Tibial artery (tissue), 4 donors: ENCODE results near the gene MSRB1.
"Not testable (repeated sequence)": the region's sequence is repeated elsewhere in the genome, so short reads cannot be mapped to it uniquely, and the experiment has no call there.

Source experiments
- DNase-seq, 2 donors: peaks; one replicate each; pipeline ENCODE4 v3.0.0-alpha.2; 2019
- H3K27ac ChIP-seq, 2 donors: fragments of 200-600 bp; sonication (generic) in 1 of 2; 1 replicate in 1 of 2; 2 replicates in 1 of 2; pipeline ENCODE4 v1.5.1; 2018 to 2019; ENCODE audit warnings: mild to moderate bottlenecking in 1 of 2
- H3K27me3 ChIP-seq, 2 donors: fragments of 200-600 bp; sonication (generic) in 1 of 2; one replicate each; pipeline versions ENCODE4 v1.5.1 to v1.6.0; 2016 to 2019
- H3K36me3 ChIP-seq, 3 donors: fragments of 200-600 bp; sonication (generic) in 2 of 3; one replicate each; pipeline ENCODE4 v1.5.1; 2016 to 2019; ENCODE audit warnings: mild to moderate bottlenecking in 2 of 3
- H3K4me1 ChIP-seq, 4 donors: fragments of 200-600 bp; sonication (generic) in 2 of 4; 1 replicate in 3 of 4; 2 replicates in 1 of 4; pipeline ENCODE4 v1.5.1; 2016 to 2019
- H3K4me3 ChIP-seq, 2 donors: fragments of 200-600 bp; sonication (generic) in 1 of 2; 1 replicate in 1 of 2; 2 replicates in 1 of 2; pipeline ENCODE4 v1.5.1; 2018 to 2019; ENCODE audit warnings: mild to moderate bottlenecking in 2 of 2
- H3K9me3 ChIP-seq, 3 donors: fragments of 200-600 bp; sonication (generic) in 1 of 3; one replicate each; pipeline ENCODE4 v1.5.1; 2016 to 2019
- intact Hi-C: fragments of 100-400 bp; cut with DNase I; formaldehyde crosslinking; loops from one replicate; pipeline ENCODE4 v1.15.0; 2023; ENCODE audit warnings: low total_unique reads
- TF ChIP-seq, protein P1 (sequence below), 2 experiments: fragments of 200-600 bp in 1 of 2; fragments of 450-650 bp in 1 of 2; IDR thresholded peaks; one replicate each; pipeline ENCODE4 v1.5.1; 2017 to 2019; ENCODE audit warnings: antibody characterized with exemption in 2 of 2, mild to moderate bottlenecking in 1 of 2, moderate library complexity in 1 of 2

The MSRB1 gene

DNA sequence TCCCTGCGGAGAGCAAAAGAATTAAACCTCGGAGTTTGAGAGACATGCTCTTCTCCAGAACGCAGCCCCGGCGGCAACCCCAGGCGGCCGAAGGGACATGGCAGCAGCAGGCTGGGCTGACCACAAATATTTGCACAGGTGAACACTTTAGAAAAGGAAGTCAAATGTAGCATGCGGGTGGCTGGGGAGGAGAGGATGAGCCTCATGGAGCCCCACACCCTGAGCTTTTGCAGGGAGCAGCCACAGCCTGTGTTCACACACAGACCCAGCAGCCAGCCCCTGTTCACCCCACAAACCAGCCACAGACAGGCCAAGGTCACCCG is 42.6 kb downstream of the MSRB1 start:
- no peak overlapping the region for H3K4me3 ChIP-seq
- no peaks in the 10 kb centered on the region for H3K4me1 ChIP-seq
- TF ChIP-seq, protein P1, sequence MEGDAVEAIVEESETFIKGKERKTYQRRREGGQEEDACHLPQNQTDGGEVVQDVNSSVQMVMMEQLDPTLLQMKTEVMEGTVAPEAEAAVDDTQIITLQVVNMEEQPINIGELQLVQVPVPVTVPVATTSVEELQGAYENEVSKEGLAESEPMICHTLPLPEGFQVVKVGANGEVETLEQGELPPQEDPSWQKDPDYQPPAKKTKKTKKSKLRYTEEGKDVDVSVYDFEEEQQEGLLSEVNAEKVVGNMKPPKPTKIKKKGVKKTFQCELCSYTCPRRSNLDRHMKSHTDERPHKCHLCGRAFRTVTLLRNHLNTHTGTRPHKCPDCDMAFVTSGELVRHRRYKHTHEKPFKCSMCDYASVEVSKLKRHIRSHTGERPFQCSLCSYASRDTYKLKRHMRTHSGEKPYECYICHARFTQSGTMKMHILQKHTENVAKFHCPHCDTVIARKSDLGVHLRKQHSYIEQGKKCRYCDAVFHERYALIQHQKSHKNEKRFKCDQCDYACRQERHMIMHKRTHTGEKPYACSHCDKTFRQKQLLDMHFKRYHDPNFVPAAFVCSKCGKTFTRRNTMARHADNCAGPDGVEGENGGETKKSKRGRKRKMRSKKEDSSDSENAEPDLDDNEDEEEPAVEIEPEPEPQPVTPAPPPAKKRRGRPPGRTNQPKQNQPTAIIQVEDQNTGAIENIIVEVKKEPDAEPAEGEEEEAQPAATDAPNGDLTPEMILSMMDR (IDR thresholded peaks at IDR 0.05): no peak
- peaks cover 0 to 59% of the 10 kb centered on the region in 2 donors for H3K27me3 ChIP-seq
- intact Hi-C loops: no loop called here
- H3K27ac ChIP-seq: no peak overlapping the region
- no peaks in the 10 kb centered on the region for H3K36me3 ChIP-seq
- no peak for DNase-seq
- H3K9me3 ChIP-seq: no peaks in the 10 kb centered on the region

GRCh38 chr16:1899641-1900451 is 43.2 kb downstream of the MSRB1 start:
- no peaks in the 10 kb centered on the region for H3K36me3 ChIP-seq
- H3K27me3 ChIP-seq: peaks cover 0 to 56% of the 10 kb centered on the region in 2 donors
- H3K4me3 ChIP-seq: no peak overlapping the region
- TF ChIP-seq, protein P1 (IDR thresholded peaks at IDR 0.05): no peak
- no peak for DNase-seq
- intact Hi-C loops: no loop called here
- H3K9me3 ChIP-seq: no peaks in the 10 kb centered on the region
- H3K4me1 ChIP-seq: no peaks in the 10 kb centered on the region
- no peak overlapping the region for H3K27ac ChIP-seq

DNA sequence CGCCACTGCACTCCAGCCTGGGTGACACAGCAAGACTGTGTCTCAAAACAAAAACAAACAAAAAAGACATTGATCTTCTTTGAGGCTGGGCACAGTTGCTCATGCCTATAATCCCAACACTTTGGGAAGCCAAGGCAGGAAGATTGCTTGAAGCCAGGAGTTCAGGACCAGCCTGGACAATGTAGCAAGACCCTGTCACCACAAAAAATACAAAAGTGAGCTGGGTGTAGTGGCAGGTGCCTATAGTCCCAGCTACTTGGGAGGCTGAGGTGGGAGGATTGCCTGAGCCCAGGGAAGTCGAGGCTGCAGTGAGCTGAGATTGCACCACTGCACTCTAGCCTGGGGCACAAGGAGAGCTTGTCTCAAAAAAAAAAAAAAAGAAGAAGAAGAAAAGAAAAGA is 45.3 kb downstream of the MSRB1 start:
- peaks cover 0 to 44% of the 10 kb centered on the region in 2 donors for H3K27me3 ChIP-seq
- intact Hi-C loops, H3K36me3 ChIP-seq, DNase-seq, H3K9me3 ChIP-seq, H3K4me1 ChIP-seq, H3K27ac ChIP-seq, H3K4me3 ChIP-seq: not testable (repeated sequence)

- Histone ChIP-seq H3K36me3 (no peaks in the 10 kb centered on the region), H3K4me1 (no peaks in the 10 kb centered on the region), H3K27ac (no peak overlapping the region), H3K4me3 (no peak overlapping the region), H3K9me3 (no peaks in the 10 kb centered on the region), H3K27me3 (peaks cover 0 to 55% of the 10 kb centered on the region in 2 donors)
- no peak for DNase-seq
- intact Hi-C loops: no loop called here
- TF ChIP-seq, protein P1 (IDR thresholded peaks at IDR 0.05): no peak
Measured at GRCh38 chr16:1895949-1896675, 46.9 kb downstream of the MSRB1 start.

GRCh38 chr16:1895068-1895467 is 47.9 kb downstream of the MSRB1 start:
- intact Hi-C loops: no loop called here
- H3K9me3 ChIP-seq: no peaks in the 10 kb centered on the region
- no peak for DNase-seq
- TF ChIP-seq, protein P1 (IDR thresholded peaks at IDR 0.05): no peak
- no peak overlapping the region for H3K27ac ChIP-seq
- H3K27me3 ChIP-seq: peaks cover 0 to 52% of the 10 kb centered on the region in 2 donors
- H3K36me3 ChIP-seq: no peaks in the 10 kb centered on the region
- no peak overlapping the region for H3K4me3 ChIP-seq
- H3K4me1 ChIP-seq: no peaks in the 10 kb centered on the region

- Histone ChIP-seq H3K9me3 (no peaks in the 10 kb centered on the region), H3K4me3 (no peak overlapping the region), H3K36me3 (no peaks in the 10 kb centered on the region), H3K4me1 (no peaks in the 10 kb centered on the region), H3K27me3 (peaks cover 0 to 30% of the 10 kb centered on the region in 2 donors), H3K27ac (no peak overlapping the region)
- no peak for DNase-seq
- TF ChIP-seq, protein P1 (IDR thresholded peaks at IDR 0.05): no peak
- intact Hi-C loops: no loop called here
Measured at GRCh38 chr16:1890708-1891050, 52.3 kb downstream of the MSRB1 start.
